ENCODE measurements around the gene RANBP3.
"Not testable (repeated sequence)": the region's sequence is repeated elsewhere in the genome, so short reads cannot be mapped to it uniquely, and the experiment has no call there.

RANBP3 gene

DNA sequence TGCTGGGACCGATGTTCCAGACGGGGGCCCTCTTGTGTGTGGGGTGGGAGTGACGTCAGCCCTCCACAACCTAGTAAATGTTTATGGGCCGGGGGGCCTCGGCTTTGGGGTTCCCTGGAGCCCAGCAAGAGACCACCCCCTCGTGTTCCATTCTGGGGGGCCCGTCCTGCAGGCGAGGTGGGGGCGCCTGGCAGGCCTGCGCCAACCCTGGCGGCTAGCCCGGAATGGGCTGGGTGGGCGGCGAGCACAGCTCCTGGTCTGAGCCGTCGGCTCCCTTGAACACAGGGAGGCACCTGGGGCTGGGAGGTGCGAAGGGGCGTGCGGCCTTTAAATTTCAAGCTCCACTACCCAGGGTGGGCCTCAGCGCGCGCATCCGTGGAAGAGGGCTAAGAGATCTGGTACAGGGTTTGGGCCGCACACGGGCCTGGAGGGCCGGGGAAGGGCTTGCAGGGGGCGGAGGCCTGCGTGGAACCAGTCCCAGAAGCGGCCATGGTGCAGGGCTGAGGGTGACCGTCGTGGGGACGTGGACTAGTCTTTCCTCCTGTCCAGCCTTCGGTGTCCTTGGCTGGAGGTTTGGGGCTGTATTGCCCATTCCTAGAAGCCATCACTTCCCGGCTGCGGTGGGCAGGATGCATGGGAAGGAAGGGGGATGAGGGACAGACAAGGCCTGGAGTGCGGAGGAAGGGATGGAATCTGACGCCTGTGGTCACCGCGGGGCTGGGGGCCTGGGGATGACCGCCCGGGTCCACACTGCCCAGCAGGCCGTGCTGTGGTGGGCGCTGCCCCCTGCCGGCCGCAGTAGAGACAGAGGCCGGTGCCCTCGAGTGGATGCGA, 85.8 kb downstream of the RANBP3 start:
- no peak for DNase-seq (ENCODE audit: low read depth in 2 of 3, low spot score in 2 of 3)

GRCh38 chr19:5891572-5891937, 86.4 kb downstream of the RANBP3 start:
- DNase-seq (ENCODE audit: low read depth in 2 of 3, low spot score in 2 of 3), result no peak

GRCh38 chr19:5890099-5890498, 87.8 kb downstream of the RANBP3 start:
- no peak for DNase-seq (ENCODE audit: low read depth in 2 of 3, low spot score in 2 of 3)

DNA sequence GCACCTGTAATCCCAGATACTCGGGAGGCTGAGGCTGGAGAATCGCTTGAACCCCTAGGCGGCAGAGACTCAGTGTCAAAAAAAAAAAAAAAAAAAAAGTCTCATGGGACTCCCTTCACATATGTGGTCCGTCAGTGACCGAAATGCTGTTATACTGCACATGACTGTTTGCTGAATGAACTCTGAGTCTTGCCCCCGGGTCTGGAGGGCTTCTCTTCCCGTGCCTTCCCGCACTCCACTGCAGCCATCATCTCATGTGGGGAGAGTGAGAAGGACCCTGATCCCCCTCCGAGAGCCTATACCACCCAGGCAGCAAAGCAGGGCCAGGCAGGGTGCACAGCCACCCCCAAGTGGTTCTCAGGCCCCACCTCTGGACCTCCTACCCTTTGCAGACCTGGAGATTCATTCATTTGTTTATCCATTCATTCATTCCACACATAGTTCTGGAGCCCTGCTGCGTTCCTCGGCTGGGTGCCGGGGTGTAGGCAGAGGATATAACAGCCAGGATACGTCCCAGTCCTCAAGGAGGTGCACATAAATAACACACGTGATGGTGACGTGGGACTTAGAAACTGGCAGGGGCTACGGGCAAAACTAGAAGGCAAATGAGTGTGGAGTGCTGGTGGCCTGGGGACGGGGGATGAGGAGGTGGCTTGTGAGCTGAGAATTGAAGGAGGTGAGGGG, 88.5 kb downstream of the RANBP3 start:
- DNase-seq (ENCODE audit: low read depth in 2 of 3, low spot score in 2 of 3), result no peak

- not testable (repeated sequence) for DNase-seq (ENCODE audit: low read depth in 2 of 3, low spot score in 2 of 3)
Observed at GRCh38 chr19:5884065-5884811, 93.7 kb downstream of the RANBP3 start.

DNA sequence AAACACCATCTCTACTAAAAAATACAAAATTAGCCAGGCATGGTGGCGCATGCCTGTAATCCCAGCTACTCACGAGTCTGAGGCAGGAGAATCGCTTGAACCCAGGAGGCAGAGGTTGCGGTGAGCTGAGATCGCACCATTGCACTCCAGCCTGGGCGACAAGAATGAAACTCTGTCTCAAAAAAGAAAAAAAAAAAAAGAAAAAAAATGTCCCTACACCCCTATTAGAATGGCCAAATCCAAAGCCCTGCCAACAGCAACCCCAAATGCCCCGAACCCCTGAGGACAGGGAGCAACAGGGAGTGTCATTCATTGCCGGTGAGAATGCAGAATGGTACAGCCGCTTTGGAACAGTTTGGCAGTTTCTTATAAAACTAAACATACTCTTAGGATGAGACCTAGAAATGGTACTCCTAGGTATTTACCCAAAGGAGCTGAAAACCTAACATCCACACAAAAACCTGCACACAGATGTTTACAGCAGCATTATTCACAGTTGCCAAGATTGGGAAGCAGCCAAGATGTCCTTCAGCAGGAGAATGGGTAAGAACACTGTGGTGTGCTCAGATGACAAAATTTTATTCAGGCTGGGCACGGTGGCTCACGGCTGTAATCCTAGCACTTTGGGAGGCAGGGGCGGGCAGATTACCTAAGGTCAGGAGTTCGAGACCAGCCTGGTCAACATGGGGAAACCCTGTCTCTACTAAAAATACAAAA, 94.6 kb downstream of the RANBP3 start:
- DNase-seq (ENCODE audit: low read depth in 2 of 3, low spot score in 2 of 3), result not testable (repeated sequence)

- no peak for DNase-seq (ENCODE audit: low read depth in 2 of 3, low spot score in 2 of 3)
Observed at GRCh38 chr19:5882421-5882968, 95.4 kb downstream of the RANBP3 start.

- DNase-seq (ENCODE audit: low read depth in 2 of 3, low spot score in 2 of 3), result no peak
Observed at GRCh38 chr19:5881543-5882299, 96.2 kb downstream of the RANBP3 start.

- DNase-seq (ENCODE audit: low read depth in 2 of 3, low spot score in 2 of 3), result no peak
Observed at GRCh38 chr19:5880604-5881078, 97.3 kb downstream of the RANBP3 start.

DNA sequence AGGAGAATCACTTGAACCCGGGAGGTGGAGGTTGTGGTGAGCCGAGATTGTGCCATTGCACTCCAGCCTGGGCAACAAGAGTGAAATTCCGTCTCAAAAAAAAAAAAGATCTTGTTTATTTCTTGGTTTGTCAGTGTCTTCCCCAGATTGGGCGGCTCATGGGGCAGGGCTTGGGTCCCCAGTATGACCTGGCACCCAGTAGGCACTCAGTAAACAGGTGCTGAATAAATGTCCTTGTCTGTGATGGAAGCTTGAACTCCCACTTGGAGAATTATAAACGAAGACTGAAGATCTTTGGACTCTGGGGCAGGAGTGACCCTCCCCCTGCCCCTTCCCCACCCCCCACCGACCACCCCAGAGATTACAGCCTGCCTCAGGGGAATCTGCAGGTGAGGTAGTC, 97.7 kb downstream of the RANBP3 start:
- no peak for DNase-seq (ENCODE audit: low read depth in 2 of 3, low spot score in 2 of 3)

- DNase-seq (ENCODE audit: low read depth in 2 of 3, low spot score in 2 of 3), result no peak
Observed at GRCh38 chr19:5877882-5878281, 100.1 kb downstream of the RANBP3 start.

DNA sequence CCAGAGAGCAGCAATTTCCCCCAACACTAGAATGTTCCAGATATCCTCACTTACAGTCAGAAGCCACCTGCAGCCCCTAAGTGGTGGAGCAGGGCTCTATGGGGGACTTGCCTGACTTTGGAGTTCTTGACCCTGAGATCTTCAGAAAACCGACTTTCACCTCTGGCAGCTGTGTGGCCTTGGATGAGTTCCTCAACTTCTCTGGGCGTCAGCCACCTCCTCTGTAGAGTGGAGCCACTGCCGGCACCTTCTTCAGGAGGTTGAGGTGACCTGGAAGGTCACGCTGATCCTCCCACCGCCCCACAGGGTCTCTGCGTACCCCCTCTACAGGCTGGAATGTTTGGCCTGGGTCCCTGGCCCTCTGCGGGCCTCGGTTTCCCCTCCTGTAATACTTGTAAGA, 100.5 kb downstream of the RANBP3 start:
- no peak for DNase-seq (ENCODE audit: low read depth in 2 of 3, low spot score in 2 of 3)

- not testable (repeated sequence) for DNase-seq (ENCODE audit: low read depth in 2 of 3, low spot score in 2 of 3)
Observed at GRCh38 chr19:5874496-5874895, 103.4 kb downstream of the RANBP3 start.

- DNase-seq (ENCODE audit: low read depth in 2 of 3, low spot score in 2 of 3), result no peak
Observed at GRCh38 chr19:5873617-5874199, 104.2 kb downstream of the RANBP3 start.

DNA sequence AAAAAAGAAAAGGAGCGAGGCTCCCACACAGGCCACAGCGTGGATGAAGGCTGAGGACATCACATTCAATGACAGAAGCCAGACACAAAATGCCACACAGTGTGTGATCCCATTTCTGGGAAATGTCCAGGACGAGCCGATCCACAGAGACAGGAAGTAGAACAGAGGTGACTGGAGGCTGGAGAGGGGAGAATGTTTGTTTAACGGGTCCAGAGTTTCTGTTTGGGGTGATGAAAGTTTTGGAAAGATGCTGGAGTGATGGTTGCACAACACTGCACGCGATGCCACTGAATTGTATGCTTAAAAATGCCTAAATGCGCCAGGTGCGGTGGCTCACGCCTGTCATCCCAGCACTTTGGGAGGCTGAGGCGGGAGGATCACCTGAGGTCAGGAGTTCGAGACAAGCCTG, 107.0 kb downstream of the RANBP3 start:
- no peak for DNase-seq (ENCODE audit: low read depth in 2 of 3, low spot score in 2 of 3)

- no peak for DNase-seq (ENCODE audit: low read depth in 2 of 3, low spot score in 2 of 3)
Observed at GRCh38 chr19:5867201-5868136, 110.5 kb downstream of the RANBP3 start.

Measured in activated CD8-positive, alpha-beta memory T cell treated with anti-CD3 and anti-CD28 coated beads for 48 hours (primary cell).